A673 (cell line): Measurements from ENCODE around the gene NRXN3. TPM values are rescaled to one million over a fixed set of nuclear protein-coding genes. Genes with fewer than 3 reads are reported as not detected.

Experiments used
- BruUV-seq: library from RNA; stranded (reverse); fragments of 400-500 nt; replicated peaks from 2 replicates; lab custom pipeline; 2021; lab: Mats Ljungman, UMichigan
- CTCF ChIA-PET: fragments of 300-600 bp; sonication (Branson Sonifier 250); formaldehyde crosslinking; loops from one replicate; lab custom pipeline; 2022; ENCODE audit warnings: antibody characterized with exemption; lab: Charles Lee
- POLR2A ChIA-PET: fragments of 300-600 bp; sonication (Branson Sonifier 250); formaldehyde crosslinking; loops from one replicate; lab custom pipeline; 2022; ENCODE audit warnings: antibody characterized with exemption; ENCODE audit not compliant: low non-redundant PET; lab: Charles Lee
- DNase-seq: peaks from one replicate; pipeline ENCODE4 v3.0.0-alpha.2; 2015; ENCODE audit warnings: low spot score
- H3K27ac ChIP-seq: fragments of 200-600 bp; sonication (generic); 2 replicates; pipeline ENCODE4 v1.5.1; 2016; ENCODE audit warnings: mixed run types, low read depth, mild to moderate bottlenecking, mixed read lengths, antibody characterized with exemption, low read length; ENCODE audit not compliant: poor library complexity, severe bottlenecking
- H3K27me3 ChIP-seq: fragments of 200-600 bp; sonication (generic); replicated peaks from 2 replicates; pipeline ENCODE4 v1.6.1; 2017; ENCODE audit warnings: mixed run types, low read depth, mild to moderate bottlenecking, mixed read lengths, antibody characterized with exemption, low read length; ENCODE audit not compliant: insufficient read depth, poor library complexity
- H3K36me3 ChIP-seq: fragments of 200-600 bp; sonication (generic); 2 replicates; pipeline ENCODE4 v1.6.1; 2016; ENCODE audit warnings: mixed run types, mild to moderate bottlenecking, mixed read lengths, antibody characterized with exemption, low read length; ENCODE audit not compliant: insufficient read depth, poor library complexity, severe bottlenecking
- H3K4me1 ChIP-seq: fragments of 200-600 bp; sonication (generic); 2 replicates; pipeline ENCODE4 v1.6.1; 2017; ENCODE audit warnings: mixed run types, mild to moderate bottlenecking, mixed read lengths, antibody characterized with exemption, low read length; ENCODE audit not compliant: insufficient read depth, poor library complexity, severe bottlenecking
- H3K4me3 ChIP-seq: fragments of 200-600 bp; sonication (generic); 2 replicates; pipeline ENCODE4 v1.5.1; 2016; ENCODE audit warnings: low read depth, mixed run types, mild to moderate bottlenecking, mixed read lengths, low read length; ENCODE audit not compliant: poor library complexity, severe bottlenecking
- H3K9me3 ChIP-seq: fragments of 200-600 bp; sonication (generic); 2 replicates; pipeline ENCODE4 v1.6.1; 2016; ENCODE audit warnings: mixed run types, low read depth, mild to moderate bottlenecking, mixed read lengths, antibody characterized with exemption, low read length; ENCODE audit not compliant: poor library complexity, severe bottlenecking
- CTCF ChIP-seq: fragments of 300-800, 200-600 bp; sonication (generic); conservative IDR thresholded peaks from 2 replicates; pipeline ENCODE4 v1.5.1; 2017; ENCODE audit warnings: low read depth, mild to moderate bottlenecking, antibody characterized with exemption, low read length, moderate library complexity, mixed read lengths
- EZH2 ChIP-seq: fragments of 200-600 bp; sonication (generic); IDR thresholded peaks from 2 replicates; pipeline ENCODE4 v1.6.1; 2017; ENCODE audit warnings: borderline replicate concordance, low read depth, mild to moderate bottlenecking, mixed read lengths, antibody characterized with exemption, low read length; ENCODE audit not compliant: poor library complexity, severe bottlenecking
- intact Hi-C: fragments of 100-400 bp; cut with micrococcal nuclease; formaldehyde crosslinking; loops from one replicate; pipeline ENCODE4 v1.10.0; 2022; ENCODE audit not compliant: unreplicated experiment
- total RNA-seq: library from RNA; stranded (reverse); gene quantifications from 2 replicates; pipeline ENCODE4 v1.2.3, GENCODE V29; 2021

The NRXN3 gene
- total RNA-seq, 1 experiment from 2014 or later: 0.21 TPM

- no peaks in the 10 kb centered on the region for H3K4me1 ChIP-seq
- H3K36me3 ChIP-seq: no peaks in the 10 kb centered on the region
- H3K9me3 ChIP-seq: no peaks in the 10 kb centered on the region
- no peak for DNase-seq
- intact Hi-C loops: no loop called here
- H3K27ac ChIP-seq: no peak overlapping the region
- no peak overlapping the region for H3K4me3 ChIP-seq
- TF ChIP-seq CTCF (no peak), EZH2 (no peak)
- CTCF ChIA-PET: no interaction called here
- H3K27me3 ChIP-seq: no peaks in the 10 kb centered on the region
- POLR2A ChIA-PET: no interaction called here
- no TSS peak for BruUV-seq
Observed at GRCh38 chr14:79080040-79080439, 909.9 kb downstream of the NRXN3 start.

GRCh38 chr14:79082883-79083282 is 912.7 kb downstream of the NRXN3 start:
- Histone ChIP-seq H3K4me3 (no peak overlapping the region), H3K27me3 (no peaks in the 10 kb centered on the region), H3K27ac (no peak overlapping the region), H3K4me1 (no peaks in the 10 kb centered on the region), H3K9me3 (no peaks in the 10 kb centered on the region), H3K36me3 (no peaks in the 10 kb centered on the region)
- POLR2A ChIA-PET: no interaction called here
- CTCF ChIA-PET: no interaction called here
- BruUV-seq: no TSS peak
- TF ChIP-seq EZH2: no peak
- no peak for TF ChIP-seq CTCF
- intact Hi-C loops: no loop called here
- DNase-seq: no peak

- Histone ChIP-seq H3K4me1 (no peaks in the 10 kb centered on the region), H3K36me3 (no peaks in the 10 kb centered on the region), H3K27ac (no peak overlapping the region), H3K9me3 (no peaks in the 10 kb centered on the region), H3K4me3 (no peak overlapping the region), H3K27me3 (no peaks in the 10 kb centered on the region)
- BruUV-seq: no TSS peak
- POLR2A ChIA-PET: no interaction called here
- no peak for TF ChIP-seq EZH2
- no peak for DNase-seq
- CTCF ChIA-PET: no interaction called here
- intact Hi-C loops: no loop called here
Observed at GRCh38 chr14:79083356-79083755, 913.2 kb downstream of the NRXN3 start.

GRCh38 chr14:79084861-79085260 is 914.7 kb downstream of the NRXN3 start:
- no peaks in the 10 kb centered on the region for H3K9me3 ChIP-seq
- TF ChIP-seq EZH2: no peak
- no peaks in the 10 kb centered on the region for H3K36me3 ChIP-seq
- no peaks in the 10 kb centered on the region for H3K27me3 ChIP-seq
- no TSS peak for BruUV-seq
- ChIA-PET CTCF (no interaction called here), POLR2A (no interaction called here)
- H3K4me3 ChIP-seq: no peak overlapping the region
- no peaks in the 10 kb centered on the region for H3K4me1 ChIP-seq
- intact Hi-C loops: no loop called here
- no peak for DNase-seq
- no peak overlapping the region for H3K27ac ChIP-seq
